HG02610 (cell line): Measurements from ENCODE around the gene SRSF6.
"Not testable (repeated sequence)": the region's sequence is repeated elsewhere in the genome, so short reads cannot be mapped to it uniquely, and the experiment has no call there.

Experiments used
- ATAC-seq: cut with Tn5 transposase; IDR thresholded peaks from one replicate; pipeline ENCODE4 v1.9.1; 2021; ENCODE audit warnings: mild to moderate bottlenecking, moderate library complexity; ENCODE audit not compliant: unreplicated experiment

SRSF6 gene

GRCh38 chr20:43472671-43473380 is 15.1 kb downstream of the SRSF6 start:
- ATAC-seq, result no peak

- ATAC-seq, result no peak
These were observed 15.6 kb downstream of the SRSF6 start for GRCh38 chr20:43473381-43473704.

GRCh38 chr20:43477193-43477592 is 19.5 kb downstream of the SRSF6 start:
- no peak for ATAC-seq

- no peak for ATAC-seq
These were observed 19.9 kb downstream of the SRSF6 start for GRCh38 chr20:43477619-43478018.

GRCh38 chr20:43490038-43490437 is 32.3 kb downstream of the SRSF6 start:
- ATAC-seq, result no peak

GRCh38 chr20:43492101-43492500 is 34.4 kb downstream of the SRSF6 start:
- peak; percentile 93 for ATAC-seq

GRCh38 chr20:43495388-43495787 is 37.7 kb downstream of the SRSF6 start:
- no peak for ATAC-seq

- ATAC-seq, result not testable (repeated sequence)
These were observed 44.3 kb downstream of the SRSF6 start for GRCh38 chr20:43502021-43502420.

- no peak for ATAC-seq
These were observed 48.5 kb downstream of the SRSF6 start for GRCh38 chr20:43506238-43506637.

- ATAC-seq, result no peak
These were observed 49.7 kb downstream of the SRSF6 start, which contains the start of gene L3MBTL1 for GRCh38 chr20:43507150-43508080. L3MBTL1 (plus strand) TSS chr20:43507697; CDS start chr20:43513504, 5,807 bp downstream.

GRCh38 chr20:43508106-43508505 is 50.4 kb downstream of the SRSF6 start:
- ATAC-seq, result no peak

GRCh38 chr20:43508604-43509040 is 50.9 kb downstream of the SRSF6 start:
- no peak for ATAC-seq

- no peak for ATAC-seq
These were observed 54.2 kb downstream of the SRSF6 start for GRCh38 chr20:43511879-43512278.

- ATAC-seq, result peak; percentile 1
These were observed 55.8 kb downstream of the SRSF6 start for GRCh38 chr20:43513372-43513930.
